PC-9 (cell line): ENCODE measurements around the gene JPH4. TPM values are rescaled to one million over a fixed set of nuclear protein-coding genes. Genes with fewer than 3 reads are reported as not detected.

Experiments
- BruUV-seq: library from RNA; stranded (reverse); fragments of 400-500 nt; replicated peaks from 2 replicates; lab custom pipeline; 2021; lab: Mats Ljungman, UMichigan
- CTCF ChIA-PET: fragments of 300-600 bp; sonication (Branson Sonifier 250); formaldehyde crosslinking; loops from one replicate; lab custom pipeline; 2022; ENCODE audit warnings: antibody characterized with exemption; lab: Charles Lee
- POLR2A ChIA-PET: fragments of 300-600 bp; sonication (Branson Sonifier 250); formaldehyde crosslinking; loops from one replicate; lab custom pipeline; 2022; ENCODE audit warnings: antibody characterized with exemption; ENCODE audit not compliant: unreplicated experiment; lab: Charles Lee
- DNase-seq, 2 experiments: peaks; one replicate each; pipeline versions ENCODE4 v3.0.0 to v3.0.0-alpha.2; 2015 to 2022; ENCODE audit warnings: mixed read lengths in 1 of 2
- H2AFZ ChIP-seq: fragments of 200-600 bp; sonication (generic); 2 replicates; pipeline ENCODE4 v1.8.1; 2017; ENCODE audit warnings: antibody characterized with exemption
- H3F3A ChIP-seq: fragments of 200-600 bp; sonication (generic); 2 replicates; pipeline ENCODE4 v1.8.1; 2017; ENCODE audit warnings: antibody characterized with exemption, mild to moderate bottlenecking, low read depth; ENCODE audit not compliant: insufficient read depth
- H3K27ac ChIP-seq: fragments of 200-600 bp; sonication (generic); 2 replicates; pipeline ENCODE4 v1.6.1; 2016; ENCODE audit warnings: mixed run types
- H3K27me3 ChIP-seq: fragments of 200-600 bp; sonication (generic); 2 replicates; pipeline ENCODE4 v1.6.1; 2016; ENCODE audit warnings: low read depth, mixed run types; ENCODE audit not compliant: insufficient read depth
- H3K36me3 ChIP-seq: fragments of 200-600 bp; sonication (generic); 2 replicates; pipeline ENCODE4 v1.6.1; 2016; ENCODE audit warnings: low read depth, mixed run types
- H3K4me1 ChIP-seq: fragments of 200-600 bp; sonication (generic); replicated peaks from 2 replicates; pipeline ENCODE4 v1.6.1; 2016; ENCODE audit warnings: mixed run types; ENCODE audit not compliant: insufficient read depth
- H3K4me2 ChIP-seq: fragments of 200-600 bp; sonication (generic); 2 replicates; pipeline ENCODE4 v1.6.1; 2017; ENCODE audit warnings: mixed run types
- H3K4me3 ChIP-seq: fragments of 200-600 bp; sonication (generic); 2 replicates; pipeline ENCODE4 v1.6.1; 2016; ENCODE audit warnings: mixed run types
- H3K79me2 ChIP-seq: fragments of 200-600 bp; sonication (generic); 2 replicates; pipeline ENCODE4 v1.6.1; 2017; ENCODE audit warnings: low read depth, mixed run types
- H3K9me2 ChIP-seq: fragments of 200-600 bp; sonication (generic); 2 replicates; pipeline ENCODE4 v1.8.1; 2017; ENCODE audit warnings: mild to moderate bottlenecking; ENCODE audit not compliant: insufficient read depth
- H3K9me3 ChIP-seq: fragments of 200-600 bp; sonication (generic); 2 replicates; pipeline ENCODE4 v1.8.1; 2016; ENCODE audit warnings: low read depth; ENCODE audit not compliant: insufficient read depth
- H4K20me1 ChIP-seq: fragments of 200-600 bp; sonication (generic); 2 replicates; pipeline ENCODE4 v1.8.1; 2017; ENCODE audit not compliant: insufficient read depth
- CTCF ChIP-seq: fragments of 200-600 bp; sonication (generic); conservative IDR thresholded peaks from 2 replicates; pipeline ENCODE4 v1.6.1; 2017; ENCODE audit warnings: mixed run types, antibody characterized with exemption, mild to moderate bottlenecking, moderate library complexity
- EZH2 ChIP-seq: fragments of 200-600 bp; sonication (generic); IDR thresholded peaks from 2 replicates; pipeline ENCODE4 v1.8.0; 2017; ENCODE audit warnings: antibody characterized with exemption, low read depth
- intact Hi-C: fragments of 100-400 bp; cut with micrococcal nuclease; formaldehyde crosslinking; loops from one replicate; pipeline ENCODE4 v1.10.0; 2022; ENCODE audit not compliant: unreplicated experiment
- total RNA-seq: library from RNA; stranded (reverse); gene quantifications from 2 replicates; pipeline ENCODE4 v1.2.3, GENCODE V29; 2021

JPH4 gene
- total RNA-seq, 1 experiment from 2014 or later = not detected

- Histone ChIP-seq H3K4me2 (no peak overlapping the region), H4K20me1 (no peaks in the 10 kb centered on the region), H3K79me2 (no peaks in the 10 kb centered on the region), H3K9me3 (no peaks in the 10 kb centered on the region), H2AFZ (no peak overlapping the region), H3K27ac (no peak overlapping the region), H3K4me1 (no peaks in the 10 kb centered on the region), H3K27me3 (no peaks in the 10 kb centered on the region), H3F3A (no peaks in the 10 kb centered on the region), H3K36me3 (no peaks in the 10 kb centered on the region), H3K4me3 (no peak overlapping the region), H3K9me2 (no peaks in the 10 kb centered on the region)
- CTCF ChIA-PET = no interaction called here
- no peak for DNase-seq
- BruUV-seq = no TSS peak
- no peak for TF ChIP-seq EZH2
- no peak for TF ChIP-seq CTCF
- intact Hi-C loops = no loop called here
- POLR2A ChIA-PET = no interaction called here
These were observed 1.1 kb upstream of the JPH4 start for GRCh38 chr14:23579739-23580138.

GRCh38 chr14:23579311-23579630 is 681 bp upstream of the JPH4 start:
- POLR2A ChIA-PET = no interaction called here
- CTCF ChIA-PET = interaction anchor here (0.7 kb wide), 1 partner anchor 280 kb away, joined by 3 read pairs; no protein-coding TSS in a partner anchor
- BruUV-seq = no TSS peak

GRCh38 chr14:23577710-23578392 is 739 bp downstream of the JPH4 start:
- H3K4me3 ChIP-seq = no peak overlapping the region
- CTCF ChIA-PET = no interaction called here
- intact Hi-C loops = no loop called here
- H3K27me3 ChIP-seq = no peaks in the 10 kb centered on the region
- H4K20me1 ChIP-seq = no peaks in the 10 kb centered on the region
- H3K79me2 ChIP-seq = no peaks in the 10 kb centered on the region
- H3F3A ChIP-seq = no peaks in the 10 kb centered on the region
- no peaks in the 10 kb centered on the region for H3K9me3 ChIP-seq
- TF ChIP-seq EZH2 = no peak
- no peak for TF ChIP-seq CTCF
- H3K9me2 ChIP-seq = no peaks in the 10 kb centered on the region
- DNase-seq = no peak
- POLR2A ChIA-PET = no interaction called here
- H3K4me1 ChIP-seq = no peaks in the 10 kb centered on the region
- H2AFZ ChIP-seq = no peak overlapping the region
- no peak overlapping the region for H3K27ac ChIP-seq
- no peak overlapping the region for H3K4me2 ChIP-seq
- no peaks in the 10 kb centered on the region for H3K36me3 ChIP-seq
- BruUV-seq = no TSS peak

More at GRCh38 chr14:23579311-23579630, 681 bp upstream of the JPH4 start:
- DNase-seq = no peak
- Histone ChIP-seq H3K36me3 (no peaks in the 10 kb centered on the region), H3K27ac (no peak overlapping the region), H2AFZ (no peak overlapping the region), H3K4me1 (no peaks in the 10 kb centered on the region), H3K27me3 (no peaks in the 10 kb centered on the region), H3K9me3 (no peaks in the 10 kb centered on the region), H3K4me3 (no peak overlapping the region), H3K79me2 (no peaks in the 10 kb centered on the region), H4K20me1 (no peaks in the 10 kb centered on the region), H3F3A (no peaks in the 10 kb centered on the region), H3K4me2 (no peak overlapping the region), H3K9me2 (no peaks in the 10 kb centered on the region)
- intact Hi-C loops = no loop called here
- TF ChIP-seq EZH2 = no peak
- TF ChIP-seq CTCF = no peak
